Erythroblast (primary cell): ENCODE measurements around the gene MSI2.
"Not testable (repeated sequence)": the region's sequence is repeated elsewhere in the genome, so short reads cannot be mapped to it uniquely, and the experiment has no call there.

Experiments
- DNase-seq, 2 experiments: peaks; one replicate each; lab custom pipeline; 2025; lab: John Stamatoyannopoulos, UW
- GATA1 ChIP-seq: IDR thresholded peaks from 2 replicates; pipeline ENCODE4 v1.6.1; 2011; ENCODE audit warnings: low read depth, mild to moderate bottlenecking, control low read depth, low read length, moderate library complexity
- POLR2A ChIP-seq: IDR thresholded peaks from 2 replicates; pipeline ENCODE4 v1.6.1; 2011; ENCODE audit warnings: mild to moderate bottlenecking, low read length

The MSI2 gene

DNA sequence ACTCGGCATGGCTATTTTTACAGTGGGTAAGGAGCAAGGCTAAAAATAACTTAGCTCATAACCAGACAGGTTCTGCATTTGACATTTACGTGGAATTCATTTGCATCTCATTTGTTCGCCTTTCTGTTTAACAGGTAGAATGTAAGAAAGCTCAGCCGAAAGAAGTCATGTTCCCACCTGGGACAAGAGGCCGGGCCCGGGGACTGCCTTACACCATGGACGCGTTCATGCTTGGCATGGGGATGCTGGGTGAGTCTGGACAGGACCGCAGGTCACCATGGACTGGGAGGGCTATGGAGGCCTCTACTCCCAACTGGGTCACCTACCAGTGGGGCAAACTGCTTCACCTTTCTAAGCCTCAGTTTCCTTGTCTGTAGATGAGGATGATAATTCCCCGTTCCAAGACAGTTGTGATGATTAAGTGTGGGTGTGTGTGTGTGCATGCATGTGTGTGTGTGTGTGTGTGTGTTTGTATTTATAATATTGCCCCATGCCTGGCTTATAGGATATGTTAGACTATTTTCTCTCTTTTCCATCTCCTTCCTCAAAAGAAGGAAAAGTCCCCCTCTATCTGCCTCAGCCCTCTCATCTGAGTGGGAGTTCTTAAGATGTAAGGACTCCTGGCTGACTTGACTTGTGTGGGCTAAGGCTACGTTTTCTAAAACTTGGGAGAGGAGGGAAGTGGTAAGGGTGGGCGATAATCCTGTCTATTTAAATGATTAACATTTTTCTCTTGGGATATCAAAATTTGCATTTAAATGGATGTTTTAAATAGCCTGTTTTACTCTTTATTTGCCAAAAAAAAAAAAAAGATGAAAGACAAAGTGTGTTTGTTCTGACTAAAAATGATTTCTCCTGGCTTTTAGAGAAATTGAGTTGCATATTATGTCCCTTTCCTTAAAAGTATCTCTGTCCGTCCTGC lies 359.8 kb downstream of the MSI2 start:
- no peak for DNase-seq
- TF ChIP-seq POLR2A: no peak
- TF ChIP-seq GATA1: no peak

DNA sequence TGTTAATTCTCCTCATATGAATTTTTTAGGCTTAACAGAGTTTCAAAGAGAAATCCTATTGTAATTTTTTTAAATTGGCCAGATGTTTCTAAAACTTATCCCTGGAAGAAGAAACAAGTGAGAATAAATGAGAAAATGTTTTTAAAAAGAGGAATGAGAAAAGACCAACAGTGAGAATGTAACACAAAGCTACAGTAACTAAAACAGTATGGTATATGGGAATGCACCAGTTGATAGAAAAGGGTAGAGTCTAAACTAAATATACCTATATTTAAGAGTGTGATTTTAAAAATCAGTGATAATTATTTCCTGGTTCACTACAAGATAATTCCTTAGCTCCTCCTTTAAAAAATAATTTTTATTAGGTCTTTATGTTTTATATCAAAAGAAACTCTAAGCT lies 360.9 kb downstream of the MSI2 start:
- TF ChIP-seq GATA1 (no peak), POLR2A (no peak)
- DNase-seq: no peak

DNA sequence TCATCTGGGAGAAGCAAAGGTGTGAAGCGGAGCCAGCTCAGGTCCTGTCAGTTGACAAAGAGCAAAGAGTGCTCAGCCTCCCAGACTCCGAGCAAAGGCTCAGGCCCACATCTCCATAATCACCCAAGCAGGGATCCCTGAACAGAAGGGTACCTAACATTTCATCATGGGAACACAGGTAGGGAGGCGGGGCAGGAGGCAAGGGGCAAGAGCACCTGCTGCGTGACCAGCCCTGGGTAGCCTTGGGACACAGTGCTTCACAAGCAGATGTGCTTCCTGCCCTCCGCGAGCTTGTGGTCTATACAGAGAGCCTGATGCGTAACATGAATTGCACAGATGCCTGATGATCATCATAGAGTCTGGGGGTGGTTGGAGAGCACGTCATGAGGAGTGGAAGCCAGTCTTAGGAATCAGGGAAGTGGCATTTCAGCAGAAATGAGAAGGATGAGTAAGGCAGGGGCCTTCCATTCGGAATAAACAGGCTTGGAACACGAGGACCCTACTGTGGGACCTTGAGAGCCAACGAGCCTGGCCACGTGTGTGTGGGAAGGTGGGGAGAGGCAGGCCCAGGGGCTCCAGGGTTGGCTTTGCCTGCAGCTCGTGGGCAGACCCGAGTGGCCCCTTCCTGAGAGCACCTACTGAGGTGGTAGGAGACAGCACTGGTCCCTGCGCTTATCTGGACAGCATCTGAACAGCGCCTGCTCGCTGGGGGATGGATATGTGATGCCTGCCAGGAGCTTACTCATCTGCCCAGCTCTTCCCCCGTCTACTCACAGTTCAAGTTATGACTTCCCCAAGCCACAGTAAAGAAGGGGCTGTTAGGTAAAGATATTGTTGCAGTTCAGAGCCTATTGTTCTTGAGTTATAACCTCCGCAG lies 363.0 kb downstream of the MSI2 start:
- TF ChIP-seq POLR2A: no peak
- TF ChIP-seq GATA1: no peak
- DNase-seq: no peak

DNA sequence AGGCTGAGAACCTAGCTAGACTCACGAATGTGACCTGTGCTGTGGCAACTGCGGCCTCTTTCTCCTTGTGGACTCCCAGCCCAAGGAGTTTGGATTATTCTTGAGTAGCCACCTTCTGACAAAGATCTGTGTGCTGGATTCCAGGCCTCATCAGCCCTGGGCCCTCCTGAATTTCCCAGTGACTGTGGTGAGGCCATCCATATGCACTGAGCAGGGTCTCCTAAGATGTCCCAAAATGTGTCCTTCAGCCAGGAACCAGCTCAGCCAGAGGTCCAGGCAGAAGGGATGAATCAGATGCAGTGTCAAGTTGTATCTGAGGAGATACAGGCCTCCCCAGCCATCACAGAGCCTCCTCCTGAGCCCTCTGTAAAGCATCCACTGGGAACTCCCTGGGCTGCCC lies 364.3 kb downstream of the MSI2 start:
- no peak for DNase-seq

DNA sequence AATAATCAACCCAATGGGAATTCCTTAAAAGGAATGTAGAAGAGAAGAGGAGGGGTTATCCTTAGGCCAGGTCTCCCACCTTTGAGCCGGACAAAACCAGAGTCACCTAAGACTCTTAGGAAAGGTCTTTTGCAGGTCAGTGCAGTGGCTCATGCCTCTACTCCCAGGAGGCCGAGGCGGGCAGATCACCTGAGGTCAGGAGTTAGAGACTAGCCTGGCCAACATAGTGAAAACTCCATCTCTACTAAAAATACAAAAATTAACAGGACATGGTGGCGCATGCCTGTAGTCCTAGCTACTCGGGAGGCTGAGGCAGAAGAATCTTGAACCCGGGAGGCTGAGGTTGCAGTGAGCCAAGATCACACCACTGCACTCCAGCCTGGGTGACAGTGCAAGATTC lies 365.5 kb downstream of the MSI2 start:
- not testable (repeated sequence) for DNase-seq

More for the DNA sequence above, 364.3 kb downstream of the MSI2 start:
- TF ChIP-seq GATA1 (no peak), POLR2A (no peak)

DNA sequence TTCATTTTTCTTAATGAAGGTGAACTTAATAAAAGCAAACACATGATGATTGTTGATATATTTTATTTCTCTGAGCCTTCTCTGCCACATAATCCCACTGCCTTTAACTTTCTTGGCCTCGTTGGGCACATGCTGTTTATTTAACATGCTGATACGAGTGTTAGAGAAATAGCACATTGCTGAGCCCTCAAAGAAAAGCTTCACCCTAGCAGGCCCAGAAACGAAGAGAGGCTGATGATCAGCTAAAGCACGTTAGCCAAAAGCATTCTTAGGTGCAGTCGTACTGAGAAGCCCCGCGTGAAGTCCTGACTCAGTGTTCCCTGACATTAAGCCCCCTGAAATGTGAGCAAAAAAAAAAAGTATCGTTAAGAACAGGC lies 366.0 kb downstream of the MSI2 start:
- TF ChIP-seq POLR2A: no peak
- TF ChIP-seq GATA1: no peak
- DNase-seq: no peak

DNA sequence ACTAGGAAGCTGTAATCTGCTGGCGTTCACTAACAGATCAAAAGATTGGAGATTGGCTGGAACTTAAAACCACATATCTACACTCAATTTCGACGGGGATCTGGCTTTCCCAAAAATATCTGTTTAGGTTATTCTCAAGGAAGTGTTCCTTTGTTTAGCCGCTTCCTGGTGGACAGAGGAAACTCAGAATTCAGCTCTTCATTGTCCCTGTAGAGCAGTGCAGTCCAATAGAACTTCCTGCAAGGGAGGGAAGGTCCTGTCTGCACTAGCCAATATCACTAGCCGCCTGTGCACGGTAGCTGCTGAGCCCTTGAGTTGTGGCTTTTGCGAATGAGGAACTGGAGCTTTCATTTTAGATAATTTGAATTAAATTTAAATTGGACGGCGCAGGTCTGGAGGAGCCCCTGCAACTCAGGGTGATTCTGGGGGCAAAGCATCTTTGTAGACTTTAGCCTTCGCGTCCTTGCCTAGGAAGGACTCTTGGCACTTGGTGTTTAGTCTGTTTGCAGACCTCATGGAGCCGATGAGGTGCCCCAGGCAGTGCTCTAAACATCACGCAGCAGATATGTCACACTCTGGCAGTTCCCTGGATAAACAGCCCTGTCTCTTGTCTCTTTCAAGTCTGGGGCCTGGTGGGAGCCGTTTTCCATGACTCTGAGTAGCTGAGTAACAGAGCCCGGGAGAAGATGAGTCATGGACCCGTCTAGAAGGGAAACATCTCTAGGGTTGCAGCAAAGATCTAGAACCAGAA lies 366.5 kb downstream of the MSI2 start:
- no peak for TF ChIP-seq POLR2A
- TF ChIP-seq GATA1: no peak
- DNase-seq: no peak

DNA sequence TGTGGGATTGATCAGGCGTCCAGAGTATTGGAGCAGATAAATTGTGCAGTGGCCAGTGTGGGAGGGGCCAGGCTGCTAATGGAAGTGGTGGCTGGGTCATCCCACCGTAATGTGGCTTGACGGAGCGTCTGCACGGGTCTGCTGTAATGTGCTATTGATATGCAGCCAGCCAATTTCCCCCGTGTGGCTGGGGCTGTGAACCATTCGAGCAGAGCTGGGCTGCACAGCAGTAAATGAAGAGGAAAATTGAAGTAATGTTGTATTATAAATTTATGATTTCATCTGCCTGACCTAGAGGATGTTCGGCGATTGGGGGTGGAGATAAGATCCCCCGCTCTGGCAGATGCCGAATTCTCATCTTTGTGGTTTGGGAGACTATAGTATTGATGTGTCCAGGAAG lies 367.3 kb downstream of the MSI2 start:
- no peak for DNase-seq
- TF ChIP-seq GATA1 (no peak), POLR2A (no peak)

DNA sequence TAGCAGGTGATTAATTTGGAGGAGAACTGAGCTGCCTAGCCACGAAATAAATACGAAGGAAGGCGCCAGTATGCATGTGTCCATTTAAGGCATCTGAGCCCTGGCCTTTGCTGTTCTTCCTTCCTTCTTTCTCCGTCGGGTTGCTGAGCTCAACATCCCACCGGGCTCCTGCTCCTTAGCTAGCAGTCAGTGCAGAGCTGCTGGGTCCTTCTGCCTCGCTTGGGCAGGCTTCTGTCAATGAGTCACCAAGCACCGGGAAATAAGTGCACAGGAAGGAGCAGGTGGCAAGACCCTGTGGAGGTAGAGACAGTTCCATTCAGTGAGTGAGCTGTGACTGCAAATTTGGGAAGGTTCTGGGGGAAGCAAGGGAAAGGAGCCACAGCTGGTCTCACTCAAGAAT lies 368.1 kb downstream of the MSI2 start:
- no peak for DNase-seq
- TF ChIP-seq POLR2A (no peak), GATA1 (no peak)

DNA sequence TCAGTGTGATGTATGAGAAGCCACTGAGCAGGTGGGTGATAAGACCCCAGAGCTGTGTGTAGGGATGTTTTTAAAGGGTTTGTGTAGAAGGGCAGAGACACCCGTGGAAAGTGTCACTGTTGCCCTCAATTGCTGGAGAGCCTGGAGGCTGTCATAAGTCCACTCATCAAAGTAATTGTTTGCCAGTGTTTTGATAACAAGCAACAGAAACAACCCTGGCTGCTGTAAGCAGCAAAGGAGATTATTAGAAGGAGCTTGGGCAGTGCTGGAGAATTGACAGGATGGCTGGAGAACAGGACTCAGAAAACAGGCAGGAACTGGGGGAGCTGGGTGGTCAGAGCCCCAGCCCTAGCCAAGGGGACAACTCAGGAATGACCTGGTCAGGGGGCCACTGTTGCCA lies 369.2 kb downstream of the MSI2 start:
- no peak for TF ChIP-seq GATA1
- no peak for TF ChIP-seq POLR2A
- DNase-seq: no peak

DNA sequence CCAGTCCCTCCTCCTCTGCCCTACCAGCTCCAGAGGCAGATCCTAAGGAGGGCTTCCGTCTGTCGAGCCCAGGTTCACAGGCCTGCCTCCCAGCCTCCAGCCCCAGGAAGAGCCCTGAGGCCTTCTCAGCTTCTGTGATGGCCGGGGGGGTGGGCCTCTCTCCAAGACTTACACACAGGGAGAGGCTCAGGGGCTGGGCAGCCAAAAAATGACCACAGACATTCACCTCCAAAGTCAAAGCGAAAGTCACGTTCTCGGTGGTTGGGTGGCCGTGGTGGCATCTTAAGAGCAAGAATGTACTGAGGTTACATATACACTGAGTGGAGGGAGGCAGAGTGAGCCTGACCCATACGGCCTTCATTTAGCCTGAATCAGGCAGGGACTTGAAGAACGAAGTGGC lies 369.6 kb downstream of the MSI2 start:
- TF ChIP-seq POLR2A (no peak), GATA1 (no peak)
- no peak for DNase-seq

DNA sequence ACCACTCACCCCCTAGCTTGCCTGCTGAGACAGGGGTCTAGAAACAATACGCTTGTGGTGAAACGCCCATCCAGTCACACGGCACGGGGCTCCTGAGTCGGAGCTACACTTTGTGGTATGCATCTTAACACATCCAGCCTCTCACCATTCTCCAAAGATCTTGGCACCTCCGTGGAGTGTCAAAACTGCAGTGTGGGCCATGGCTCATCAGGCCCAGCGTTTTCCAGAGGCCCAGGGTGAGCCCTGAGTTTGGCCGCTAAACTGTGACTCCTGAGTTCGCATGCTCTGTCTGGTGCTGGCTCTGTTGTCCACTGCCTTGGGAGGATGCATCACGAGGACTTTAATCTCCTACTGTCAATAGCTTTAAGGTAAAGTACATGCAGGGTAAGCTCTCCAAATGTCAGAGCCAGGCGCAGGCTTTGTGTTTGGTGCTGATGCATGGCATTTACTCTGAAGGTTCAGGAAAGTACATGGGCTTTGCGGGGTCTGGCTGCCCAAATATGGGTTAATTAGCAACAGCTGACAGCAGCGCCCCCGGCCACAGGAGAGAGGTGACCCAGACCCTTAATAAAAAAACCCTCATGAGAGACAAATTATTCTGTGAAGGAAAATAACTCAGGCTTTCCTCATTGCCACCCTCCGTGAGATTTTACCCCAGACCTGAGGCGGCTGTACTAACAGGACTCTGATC lies 370.3 kb downstream of the MSI2 start:
- TF ChIP-seq GATA1 (no peak), POLR2A (no peak)
- no peak for DNase-seq

DNA sequence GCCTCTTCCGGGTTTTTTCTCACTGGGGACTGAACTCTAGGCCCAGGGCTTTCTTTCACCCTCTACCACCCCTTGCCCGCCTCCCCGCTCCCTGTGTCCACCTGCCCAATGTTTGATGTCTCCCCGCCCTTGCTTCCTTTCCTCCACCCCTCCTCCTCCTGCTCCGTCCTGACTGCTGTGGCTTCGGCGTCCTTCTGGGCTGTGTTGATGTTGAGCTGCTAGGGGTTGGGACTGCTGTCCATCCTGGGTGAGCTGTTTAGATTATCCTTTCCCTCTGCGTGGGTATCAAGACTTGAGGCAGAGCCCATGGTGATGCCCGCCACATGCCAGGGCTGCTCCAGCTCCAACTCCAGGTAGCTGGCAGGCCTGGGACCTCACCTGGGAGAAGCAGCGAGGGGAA lies 371.3 kb downstream of the MSI2 start:
- DNase-seq: no peak

DNA sequence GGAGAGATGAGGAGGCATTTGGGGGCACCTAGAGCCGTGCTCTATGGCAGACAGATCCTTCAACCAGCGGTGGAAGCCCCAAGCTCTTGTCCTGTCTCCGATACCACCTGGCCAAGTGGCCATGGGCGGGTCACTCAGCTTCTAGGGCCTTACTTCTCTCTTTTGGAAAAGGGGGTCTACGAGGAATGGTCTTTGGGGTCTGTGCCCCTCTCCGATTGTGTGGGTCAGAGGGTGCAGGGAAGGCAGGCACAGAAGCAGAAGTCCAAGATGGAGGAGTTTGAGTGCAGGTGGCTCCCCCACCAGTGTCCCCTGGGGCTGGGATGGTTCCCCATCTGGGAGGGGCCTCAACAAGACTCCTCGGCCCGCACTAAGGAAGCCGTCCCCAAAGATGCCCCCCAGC lies 372.1 kb downstream of the MSI2 start:
- no peak for DNase-seq
- TF ChIP-seq POLR2A: no peak
- TF ChIP-seq GATA1: no peak

More for the DNA sequence above, 371.3 kb downstream of the MSI2 start:
- no peak for TF ChIP-seq POLR2A
- no peak for TF ChIP-seq GATA1

DNA sequence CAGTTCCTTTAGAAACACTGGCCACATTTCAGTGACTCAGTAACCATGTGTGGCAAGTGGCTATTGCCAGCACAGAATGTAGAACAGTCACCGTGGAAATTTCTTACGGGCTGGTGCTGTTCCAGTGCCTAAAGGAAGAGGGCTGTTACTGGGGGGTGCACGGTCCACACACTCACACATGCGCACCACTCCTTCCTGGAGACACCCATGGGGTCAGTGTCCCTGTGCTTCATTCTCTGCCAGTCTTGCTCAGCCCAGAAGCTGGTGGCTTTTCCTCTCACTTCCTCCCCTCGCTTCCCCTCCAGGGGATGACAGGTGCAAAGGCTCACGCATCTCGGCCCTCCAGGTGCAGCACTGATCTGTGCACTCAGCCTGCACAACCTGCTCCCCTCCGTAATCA lies 373.1 kb downstream of the MSI2 start:
- TF ChIP-seq POLR2A (no peak), GATA1 (no peak)
- DNase-seq: no peak
